ENCODE results near the gene FAM13C. TPM values are rescaled to one million over a fixed set of nuclear protein-coding genes. Genes with fewer than 3 reads are reported as not detected.

FAM13C gene
- polyA plus RNA-seq, 4 donors, result 1.1 to 3.3 (median 3.0) TPM; not detected in 1

DNA sequence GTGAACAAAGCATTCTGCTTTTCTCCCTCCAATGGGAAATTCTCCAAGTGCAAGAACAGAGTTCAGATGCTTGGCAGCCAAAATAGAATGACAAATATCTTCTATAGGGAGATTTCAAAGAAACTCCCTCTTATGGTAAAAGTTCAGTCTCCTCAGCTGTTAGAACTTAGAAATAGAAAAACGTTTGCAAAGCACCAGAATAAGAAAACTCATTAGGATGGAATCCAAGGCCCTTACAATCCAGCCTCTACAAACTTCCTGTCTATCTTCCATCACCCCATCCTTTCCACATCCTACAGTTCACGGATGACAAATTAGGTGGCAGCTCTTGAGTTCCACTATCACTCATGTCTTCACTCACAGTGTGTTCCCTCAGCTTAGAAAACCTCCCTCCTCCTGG is 25.7 kb downstream of the FAM13C start:
- no peaks in the 10 kb centered on the region for H3K9me3 ChIP-seq (ENCODE audit: control insufficient read depth in 2 of 2, insufficient read depth in 1 of 2, low read depth in 1 of 2, low read length in 1 of 2)
- no peaks in the 10 kb centered on the region for H3K36me3 ChIP-seq (ENCODE audit: control insufficient read depth in 3 of 3, insufficient read depth in 2 of 3, low read depth in 1 of 3, low read length in 3 of 3)
- WGBS, 3 donors, result 34 to 52% (median 44%) methylated on average over 2 of the region's 2 CpGs
- peak overlapping the region in 2 of 3 donors; percentile 6 to 28 for H3K27ac ChIP-seq (ENCODE audit: low read depth in 1 of 3, low read length in 2 of 3)
- DNase-seq, result peak; percentile 1 to 10
- H3K4me1 ChIP-seq (ENCODE audit: control insufficient read depth in 3 of 3, insufficient read depth in 2 of 3, low read depth in 1 of 3, low read length in 2 of 3), result no peaks in the 10 kb centered on the region
- no peak overlapping the region for H3K4me3 ChIP-seq (ENCODE audit: low read depth in 1 of 3, low read length in 3 of 3)
- FAIRE-seq, result no peak
- no peaks in the 10 kb centered on the region for H3K27me3 ChIP-seq (ENCODE audit: control insufficient read depth in 3 of 3, insufficient read depth in 3 of 3, low read length in 3 of 3)

DNA sequence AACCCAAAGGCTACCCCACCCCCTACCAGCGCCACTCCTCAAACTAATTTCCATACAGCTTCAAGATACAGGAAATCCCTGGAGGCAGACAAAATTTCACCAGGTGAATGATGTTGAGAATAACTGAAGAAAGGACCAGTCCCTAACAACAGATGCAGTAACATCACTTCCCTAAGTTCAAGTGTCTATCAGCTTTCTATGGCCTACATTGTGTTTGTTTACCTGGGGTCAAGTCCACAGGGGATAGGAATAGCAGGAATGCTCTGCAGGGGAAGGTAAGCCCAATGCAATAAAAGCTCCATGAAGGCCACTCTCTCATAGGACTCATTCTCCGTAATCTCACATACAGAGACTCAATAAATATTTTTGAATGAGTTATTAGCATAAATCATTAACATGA is 26.9 kb downstream of the FAM13C start:
- Histone ChIP-seq H3K4me1 (ENCODE audit: control insufficient read depth in 3 of 3, insufficient read depth in 2 of 3, low read depth in 1 of 3, low read length in 2 of 3) (no peaks in the 10 kb centered on the region), H3K27me3 (ENCODE audit: control insufficient read depth in 3 of 3, insufficient read depth in 3 of 3, low read length in 3 of 3) (no peaks in the 10 kb centered on the region), H3K36me3 (ENCODE audit: control insufficient read depth in 3 of 3, insufficient read depth in 2 of 3, low read depth in 1 of 3, low read length in 3 of 3) (no peaks in the 10 kb centered on the region), H3K27ac (ENCODE audit: low read depth in 1 of 3, low read length in 2 of 3) (no peak overlapping the region), H3K9me3 (ENCODE audit: control insufficient read depth in 2 of 2, insufficient read depth in 1 of 2, low read depth in 1 of 2, low read length in 1 of 2) (no peaks in the 10 kb centered on the region), H3K4me3 (ENCODE audit: low read depth in 1 of 3, low read length in 3 of 3) (no peak overlapping the region)
- DNase-seq (no peak), FAIRE-seq (no peak)
- 73 to 89% (median 79%) methylated on average over 2 of the region's 2 CpGs for WGBS, 3 donors

DNA sequence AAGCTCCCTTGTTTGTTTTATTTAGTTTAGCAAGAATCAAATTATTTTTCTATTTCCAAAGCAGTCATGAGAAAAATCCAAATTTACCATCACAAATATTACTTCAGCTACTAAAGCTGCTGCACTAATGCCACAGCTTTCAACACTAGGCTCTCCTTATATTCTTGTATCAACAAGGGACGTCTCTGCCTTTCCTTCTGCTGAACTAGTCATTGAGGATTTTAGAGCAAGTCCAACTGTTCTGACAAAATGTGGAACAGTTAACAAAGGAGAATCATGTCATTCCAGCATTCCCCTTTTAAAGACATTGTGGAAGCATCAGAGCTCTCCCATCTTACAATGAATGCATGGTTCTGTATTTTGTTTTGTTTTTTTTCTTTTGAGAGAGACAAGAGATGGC is 28.6 kb downstream of the FAM13C start:
- no peaks in the 10 kb centered on the region for H3K36me3 ChIP-seq (ENCODE audit: control insufficient read depth in 3 of 3, insufficient read depth in 2 of 3, low read depth in 1 of 3, low read length in 3 of 3)
- WGBS, 3 donors, result 58 to 61% (median 61%) methylated on average over 1 of the region's 1 CpG
- FAIRE-seq, result no peak
- no peak overlapping the region for H3K4me3 ChIP-seq (ENCODE audit: low read depth in 1 of 3, low read length in 3 of 3)
- no peaks in the 10 kb centered on the region for H3K4me1 ChIP-seq (ENCODE audit: control insufficient read depth in 3 of 3, insufficient read depth in 2 of 3, low read depth in 1 of 3, low read length in 2 of 3)
- DNase-seq, result no peak
- H3K9me3 ChIP-seq (ENCODE audit: control insufficient read depth in 2 of 2, insufficient read depth in 1 of 2, low read depth in 1 of 2, low read length in 1 of 2), result no peaks in the 10 kb centered on the region
- H3K27me3 ChIP-seq (ENCODE audit: control insufficient read depth in 3 of 3, insufficient read depth in 3 of 3, low read length in 3 of 3), result no peaks in the 10 kb centered on the region
- no peak overlapping the region for H3K27ac ChIP-seq (ENCODE audit: low read depth in 1 of 3, low read length in 2 of 3)

DNA sequence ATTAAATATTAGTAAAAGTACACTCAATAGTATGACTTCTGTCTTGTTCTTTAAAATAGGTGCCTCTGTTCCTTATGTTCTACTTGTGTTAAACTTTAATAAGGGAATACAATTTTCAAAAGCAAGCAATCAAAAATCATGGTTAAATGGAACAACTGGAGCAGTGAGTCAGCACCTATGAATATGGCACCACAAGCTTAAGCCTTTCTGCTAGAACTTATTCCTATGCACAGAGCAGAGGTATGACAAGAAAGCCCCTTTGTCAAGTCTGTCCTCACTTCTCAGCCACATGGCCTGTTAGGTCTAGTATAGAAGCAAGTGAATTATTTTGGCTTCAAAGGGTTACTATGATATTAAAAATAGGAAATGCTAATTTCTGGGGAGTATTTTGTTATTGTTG is 29.8 kb downstream of the FAM13C start:
- no peaks in the 10 kb centered on the region for H3K27me3 ChIP-seq (ENCODE audit: control insufficient read depth in 3 of 3, insufficient read depth in 3 of 3, low read length in 3 of 3)

DNA sequence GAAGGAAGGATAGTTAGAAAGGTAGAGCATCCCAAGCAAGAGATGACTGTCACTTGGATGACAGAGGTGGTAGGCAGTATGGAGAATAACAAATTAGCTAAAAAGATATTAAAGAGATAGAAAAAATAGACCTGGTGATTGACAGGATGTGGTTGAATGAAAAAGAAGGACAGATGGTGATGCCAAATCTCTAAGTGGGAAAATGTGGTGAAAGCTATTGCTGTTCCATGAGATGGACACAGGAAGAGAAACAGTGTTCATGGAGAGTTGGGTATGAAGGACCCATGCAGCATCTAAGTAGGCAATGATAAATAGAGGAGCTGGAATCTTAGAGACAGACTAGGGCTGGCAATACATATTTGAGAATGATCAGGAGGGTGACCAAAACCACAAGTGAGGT is 30.7 kb downstream of the FAM13C start:
- H3K4me1 ChIP-seq (ENCODE audit: control insufficient read depth in 3 of 3, insufficient read depth in 2 of 3, low read depth in 1 of 3, low read length in 2 of 3), result no peaks in the 10 kb centered on the region
- FAIRE-seq, result no peak
- H3K9me3 ChIP-seq (ENCODE audit: control insufficient read depth in 2 of 2, insufficient read depth in 1 of 2, low read depth in 1 of 2, low read length in 1 of 2), result no peaks in the 10 kb centered on the region

More for the DNA sequence above, 29.8 kb downstream of the FAM13C start:
- Histone ChIP-seq H3K36me3 (ENCODE audit: control insufficient read depth in 3 of 3, insufficient read depth in 2 of 3, low read depth in 1 of 3, low read length in 3 of 3) (no peaks in the 10 kb centered on the region), H3K4me3 (ENCODE audit: low read depth in 1 of 3, low read length in 3 of 3) (no peak overlapping the region), H3K27ac (ENCODE audit: low read depth in 1 of 3, low read length in 2 of 3) (no peak overlapping the region), H3K9me3 (ENCODE audit: control insufficient read depth in 2 of 2, insufficient read depth in 1 of 2, low read depth in 1 of 2, low read length in 1 of 2) (no peaks in the 10 kb centered on the region), H3K4me1 (ENCODE audit: control insufficient read depth in 3 of 3, insufficient read depth in 2 of 3, low read depth in 1 of 3, low read length in 2 of 3) (no peaks in the 10 kb centered on the region)
- DNase-seq (no peak), FAIRE-seq (no peak)

DNA sequence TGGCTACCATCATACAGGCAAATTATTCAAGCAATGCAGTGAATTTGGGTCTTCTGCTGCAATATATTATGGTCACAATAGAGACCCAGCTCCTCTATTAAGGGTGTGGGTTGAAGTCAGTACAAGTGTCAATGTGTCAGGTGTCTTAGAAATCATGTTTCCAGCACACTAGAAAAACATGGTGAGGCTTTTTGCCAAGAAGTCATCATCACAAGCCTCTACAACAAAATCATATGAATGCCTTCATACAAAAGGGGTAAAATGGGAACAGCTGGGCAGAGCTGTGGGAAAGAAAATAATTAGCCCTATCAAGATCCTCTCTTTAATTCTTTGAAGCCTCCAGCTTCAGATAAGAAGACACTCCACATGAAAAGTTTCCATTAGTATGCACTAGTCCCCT is 37.2 kb downstream of the FAM13C start:
- DNase-seq (no peak), FAIRE-seq (no peak)
- Histone ChIP-seq H3K9me3 (ENCODE audit: control insufficient read depth in 2 of 2, insufficient read depth in 1 of 2, low read depth in 1 of 2, low read length in 1 of 2) (no peaks in the 10 kb centered on the region), H3K27me3 (ENCODE audit: control insufficient read depth in 3 of 3, insufficient read depth in 3 of 3, low read length in 3 of 3) (no peaks in the 10 kb centered on the region), H3K36me3 (ENCODE audit: control insufficient read depth in 3 of 3, insufficient read depth in 2 of 3, low read depth in 1 of 3, low read length in 3 of 3) (no peaks in the 10 kb centered on the region), H3K27ac (ENCODE audit: low read depth in 1 of 3, low read length in 2 of 3) (no peak overlapping the region), H3K4me3 (ENCODE audit: low read depth in 1 of 3, low read length in 3 of 3) (no peak overlapping the region), H3K4me1 (ENCODE audit: control insufficient read depth in 3 of 3, insufficient read depth in 2 of 3, low read depth in 1 of 3, low read length in 2 of 3) (no peaks in the 10 kb centered on the region)

More for the DNA sequence above, 30.7 kb downstream of the FAM13C start:
- Histone ChIP-seq H3K4me3 (ENCODE audit: low read depth in 1 of 3, low read length in 3 of 3) (no peak overlapping the region), H3K27me3 (ENCODE audit: control insufficient read depth in 3 of 3, insufficient read depth in 3 of 3, low read length in 3 of 3) (no peaks in the 10 kb centered on the region), H3K36me3 (ENCODE audit: control insufficient read depth in 3 of 3, insufficient read depth in 2 of 3, low read depth in 1 of 3, low read length in 3 of 3) (no peaks in the 10 kb centered on the region), H3K27ac (ENCODE audit: low read depth in 1 of 3, low read length in 2 of 3) (no peak overlapping the region)
- DNase-seq, result no peak

DNA sequence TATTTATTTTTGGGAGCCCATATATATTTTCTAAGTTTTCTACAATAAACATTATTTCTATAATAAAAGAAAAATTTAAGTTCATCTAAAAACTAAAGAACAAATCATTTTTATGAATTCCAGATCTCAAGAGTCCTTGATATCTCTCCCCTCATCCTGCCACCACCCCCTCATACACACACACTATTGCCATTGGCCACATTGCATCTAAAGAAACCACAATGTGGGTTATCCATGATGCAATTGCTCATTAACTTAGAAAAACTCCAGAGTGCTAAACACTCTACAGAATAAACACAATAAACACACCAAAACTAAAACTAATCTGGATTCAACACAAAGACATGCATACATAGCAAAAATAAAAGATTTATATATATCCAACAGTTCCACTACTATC is 37.8 kb downstream of the FAM13C start:
- FAIRE-seq, result no peak
- H3K27me3 ChIP-seq (ENCODE audit: control insufficient read depth in 3 of 3, insufficient read depth in 3 of 3, low read length in 3 of 3), result no peaks in the 10 kb centered on the region
- H3K4me3 ChIP-seq (ENCODE audit: low read depth in 1 of 3, low read length in 3 of 3), result no peak overlapping the region
- no peak overlapping the region for H3K27ac ChIP-seq (ENCODE audit: low read depth in 1 of 3, low read length in 2 of 3)
- H3K4me1 ChIP-seq (ENCODE audit: control insufficient read depth in 3 of 3, insufficient read depth in 2 of 3, low read depth in 1 of 3, low read length in 2 of 3), result no peaks in the 10 kb centered on the region
- H3K9me3 ChIP-seq (ENCODE audit: control insufficient read depth in 2 of 2, insufficient read depth in 1 of 2, low read depth in 1 of 2, low read length in 1 of 2), result no peaks in the 10 kb centered on the region
- no peak for DNase-seq
- H3K36me3 ChIP-seq (ENCODE audit: control insufficient read depth in 3 of 3, insufficient read depth in 2 of 3, low read depth in 1 of 3, low read length in 3 of 3), result no peaks in the 10 kb centered on the region

DNA sequence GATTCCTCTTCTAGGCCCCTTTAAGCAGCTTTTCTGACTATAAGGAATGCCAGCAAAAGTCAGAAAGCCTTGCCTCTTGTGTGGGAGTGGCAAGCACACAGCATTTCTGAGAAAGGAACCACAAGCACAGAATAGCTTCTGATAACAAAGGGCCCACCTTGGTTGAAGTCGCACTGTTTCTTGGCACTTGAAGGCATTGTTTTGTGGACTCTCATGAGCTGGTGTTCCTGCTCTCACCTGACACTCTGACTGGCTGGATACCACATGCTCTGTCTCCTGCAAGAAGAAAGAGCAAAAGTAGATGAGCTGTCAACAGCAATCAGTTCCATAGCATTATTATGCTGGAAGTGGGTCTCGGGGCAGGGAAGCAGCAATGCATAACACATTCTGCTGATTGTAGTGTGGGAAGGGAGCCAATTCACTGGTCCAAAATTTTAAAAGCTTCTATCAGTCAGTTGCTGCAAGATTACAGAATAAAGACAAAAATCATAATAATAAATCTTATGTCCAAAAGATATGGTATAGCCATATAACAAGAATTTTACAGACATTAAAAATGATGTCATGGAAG is 38.4 kb downstream of the FAM13C start:
- FAIRE-seq, result no peak
- H3K9me3 ChIP-seq (ENCODE audit: control insufficient read depth in 2 of 2, insufficient read depth in 1 of 2, low read depth in 1 of 2, low read length in 1 of 2), result no peaks in the 10 kb centered on the region
- 85 to 88% (median 88%) methylated on average over 2 of the region's 2 CpGs for WGBS, 3 donors
- no peaks in the 10 kb centered on the region for H3K4me1 ChIP-seq (ENCODE audit: control insufficient read depth in 3 of 3, insufficient read depth in 2 of 3, low read depth in 1 of 3, low read length in 2 of 3)
- H3K4me3 ChIP-seq (ENCODE audit: low read depth in 1 of 3, low read length in 3 of 3), result no peak overlapping the region
- no peak overlapping the region for H3K27ac ChIP-seq (ENCODE audit: low read depth in 1 of 3, low read length in 2 of 3)
- no peaks in the 10 kb centered on the region for H3K36me3 ChIP-seq (ENCODE audit: control insufficient read depth in 3 of 3, insufficient read depth in 2 of 3, low read depth in 1 of 3, low read length in 3 of 3)
- DNase-seq, result no peak
- H3K27me3 ChIP-seq (ENCODE audit: control insufficient read depth in 3 of 3, insufficient read depth in 3 of 3, low read length in 3 of 3), result no peaks in the 10 kb centered on the region

DNA sequence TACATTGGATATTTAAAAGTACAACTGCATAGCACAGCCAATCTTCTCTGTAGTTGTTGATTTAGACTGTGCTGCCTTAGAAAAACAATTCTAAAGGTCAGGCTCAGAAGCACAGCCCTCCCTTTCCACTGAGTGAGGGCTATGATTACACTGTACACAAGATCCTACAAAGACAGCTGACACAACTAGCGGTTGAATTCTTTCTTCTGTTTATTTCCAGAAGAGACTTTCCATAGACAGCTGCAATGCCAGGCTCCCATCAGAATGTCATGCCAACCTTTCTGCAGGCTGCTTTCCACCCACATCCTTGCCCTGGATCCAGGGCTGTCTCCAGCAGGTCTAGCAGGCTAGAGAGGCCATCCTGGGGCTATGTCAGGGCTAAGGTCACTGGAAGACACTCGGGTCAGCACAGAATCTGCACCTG is 39.3 kb downstream of the FAM13C start:
- Histone ChIP-seq H3K9me3 (ENCODE audit: control insufficient read depth in 2 of 2, insufficient read depth in 1 of 2, low read depth in 1 of 2, low read length in 1 of 2) (no peaks in the 10 kb centered on the region), H3K27me3 (ENCODE audit: control insufficient read depth in 3 of 3, insufficient read depth in 3 of 3, low read length in 3 of 3) (no peaks in the 10 kb centered on the region), H3K4me1 (ENCODE audit: control insufficient read depth in 3 of 3, insufficient read depth in 2 of 3, low read depth in 1 of 3, low read length in 2 of 3) (no peaks in the 10 kb centered on the region), H3K27ac (ENCODE audit: low read depth in 1 of 3, low read length in 2 of 3) (no peak overlapping the region), H3K4me3 (ENCODE audit: low read depth in 1 of 3, low read length in 3 of 3) (no peak overlapping the region), H3K36me3 (ENCODE audit: control insufficient read depth in 3 of 3, insufficient read depth in 2 of 3, low read depth in 1 of 3, low read length in 3 of 3) (no peaks in the 10 kb centered on the region)
- peak in 1 of 2 donors; percentile 36 for DNase-seq
- no peak for FAIRE-seq
- WGBS, 3 donors, result 40 to 42% (median 41%) methylated on average over 2 of the region's 2 CpGs

Data from small intestine (tissue), 7 donors.